Skin epidermis (tissue), 12 donors: Measurements from ENCODE around the gene MSI1.
"Not testable (repeated sequence)": the region's sequence is repeated elsewhere in the genome, so short reads cannot be mapped to it uniquely, and the experiment has no call there.

Experiments
- H3K27ac ChIP-seq, 21 experiments: fragments of 200-600 bp; sonication (generic) in 11 of 21; one replicate each; pipeline ENCODE4 v1.5.0; 2020; ENCODE audit warnings: mild to moderate bottlenecking in 3 of 21, inconsistent platforms in 2 of 21, moderate library complexity in 2 of 21
- H3K4me3 ChIP-seq, 7 experiments: fragments of 200-600 bp; sonication (generic) in 2 of 7; one replicate each; pipeline ENCODE4 v1.5.0; 2020; ENCODE audit warnings: inconsistent platforms in 2 of 7, mild to moderate bottlenecking in 2 of 7, moderate library complexity in 1 of 7

Gene MSI1

GRCh38 chr12:120361506-120362208 lies 7.3 kb downstream of the MSI1 start:
- H3K27ac ChIP-seq: peak overlapping the region in 4 of 21 experiments; percentile 24 to 77 (median 59)

GRCh38 chr12:120359128-120359527 lies 9.8 kb downstream of the MSI1 start:
- H3K27ac ChIP-seq: no peak overlapping the region
- no peak overlapping the region for H3K4me3 ChIP-seq

More at GRCh38 chr12:120361506-120362208, 7.3 kb downstream of the MSI1 start:
- H3K4me3 ChIP-seq: peak overlapping the region in 2 of 7 experiments; percentile 16 to 19

GRCh38 chr12:120358412-120359100 lies 10.4 kb downstream of the MSI1 start:
- H3K27ac ChIP-seq: no peak overlapping the region
- H3K4me3 ChIP-seq: no peak overlapping the region

GRCh38 chr12:120357104-120357503 lies 11.9 kb downstream of the MSI1 start:
- no peak overlapping the region for H3K27ac ChIP-seq
- no peak overlapping the region for H3K4me3 ChIP-seq

- H3K27ac ChIP-seq: no peak overlapping the region
- H3K4me3 ChIP-seq: no peak overlapping the region
Measured at GRCh38 chr12:120356567-120357030, 12.4 kb downstream of the MSI1 start.

- Histone ChIP-seq H3K27ac (no peak overlapping the region), H3K4me3 (no peak overlapping the region)
Measured at GRCh38 chr12:120353556-120354317, 15.2 kb downstream of the MSI1 start.

- no peak overlapping the region for H3K4me3 ChIP-seq
Measured at GRCh38 chr12:120353136-120353535, 15.8 kb downstream of the MSI1 start.

GRCh38 chr12:120352117-120352516 lies 16.8 kb downstream of the MSI1 start:
- Histone ChIP-seq H3K27ac (no peak overlapping the region), H3K4me3 (no peak overlapping the region)

More at GRCh38 chr12:120353136-120353535, 15.8 kb downstream of the MSI1 start:
- H3K27ac ChIP-seq: no peak overlapping the region

GRCh38 chr12:120350576-120351350 lies 18.2 kb downstream of the MSI1 start:
- H3K27ac ChIP-seq: no peak overlapping the region

GRCh38 chr12:120347766-120348165 lies 21.2 kb downstream of the MSI1 start:
- no peak overlapping the region for H3K27ac ChIP-seq
- H3K4me3 ChIP-seq: no peak overlapping the region

More at GRCh38 chr12:120350576-120351350, 18.2 kb downstream of the MSI1 start:
- no peak overlapping the region for H3K4me3 ChIP-seq

GRCh38 chr12:120346681-120347080 lies 22.3 kb downstream of the MSI1 start:
- no peak overlapping the region for H3K27ac ChIP-seq

GRCh38 chr12:120346031-120346430 lies 22.9 kb downstream of the MSI1 start:
- H3K27ac ChIP-seq: no peak overlapping the region
- no peak overlapping the region for H3K4me3 ChIP-seq

More at GRCh38 chr12:120346681-120347080, 22.3 kb downstream of the MSI1 start:
- no peak overlapping the region for H3K4me3 ChIP-seq

GRCh38 chr12:120343692-120344091 lies 25.3 kb downstream of the MSI1 start:
- Histone ChIP-seq H3K4me3 (no peak overlapping the region), H3K27ac (no peak overlapping the region)

- no peak overlapping the region for H3K27ac ChIP-seq
Measured at GRCh38 chr12:120343039-120343537, 25.9 kb downstream of the MSI1 start.

GRCh38 chr12:120342175-120343038 lies 26.6 kb downstream of the MSI1 start:
- Histone ChIP-seq H3K4me3 (no peak overlapping the region), H3K27ac (no peak overlapping the region)

More at GRCh38 chr12:120343039-120343537, 25.9 kb downstream of the MSI1 start:
- H3K4me3 ChIP-seq: no peak overlapping the region

- no peak overlapping the region for H3K27ac ChIP-seq
- H3K4me3 ChIP-seq: no peak overlapping the region
Measured at GRCh38 chr12:120339256-120339655, 29.7 kb downstream of the MSI1 start.

GRCh38 chr12:120337730-120338129 lies 31.2 kb downstream of the MSI1 start:
- Histone ChIP-seq H3K27ac (no peak overlapping the region), H3K4me3 (no peak overlapping the region)

- not testable (repeated sequence) for H3K27ac ChIP-seq
Measured at GRCh38 chr12:120336392-120336791, 32.6 kb downstream of the MSI1 start.

More at GRCh38 chr12:120336392-120336791, 32.6 kb downstream of the MSI1 start:
- not testable (repeated sequence) for H3K4me3 ChIP-seq
